Measurements from ENCODE around the gene RDM1.
"Not testable (repeated sequence)": the region's sequence is repeated elsewhere in the genome, so short reads cannot be mapped to it uniquely, and the experiment has no call there.

RDM1 gene

GRCh38 chr17:35906926-35907637, 23.5 kb downstream of the RDM1 start:
- no peaks in the 10 kb centered on the region for H3K27me3 ChIP-seq (ENCODE audit: control insufficient read depth, insufficient read depth, low read length)
- no peak overlapping the region for H3K4me3 ChIP-seq (ENCODE audit: low read length)
- H3K36me3 ChIP-seq (ENCODE audit: control insufficient read depth, insufficient read depth, low read length), result no peaks in the 10 kb centered on the region
- no peaks in the 10 kb centered on the region for H3K9me3 ChIP-seq (ENCODE audit: control insufficient read depth, low read length)
- H3K4me1 ChIP-seq (ENCODE audit: control insufficient read depth, insufficient read depth, low read length), result no peaks in the 10 kb centered on the region
- no peak overlapping the region for H3K9ac ChIP-seq (ENCODE audit: low read length)

- no peaks in the 10 kb centered on the region for H3K36me3 ChIP-seq (ENCODE audit: control insufficient read depth, insufficient read depth, low read length)
- H3K9me3 ChIP-seq (ENCODE audit: control insufficient read depth, low read length), result no peaks in the 10 kb centered on the region
- H3K9ac ChIP-seq (ENCODE audit: low read length), result no peak overlapping the region
- H3K27me3 ChIP-seq (ENCODE audit: control insufficient read depth, insufficient read depth, low read length), result no peaks in the 10 kb centered on the region
- H3K4me3 ChIP-seq (ENCODE audit: low read length), result no peak overlapping the region
- no peaks in the 10 kb centered on the region for H3K4me1 ChIP-seq (ENCODE audit: control insufficient read depth, insufficient read depth, low read length)
Measured at GRCh38 chr17:35906191-35906925, 24.2 kb downstream of the RDM1 start.

GRCh38 chr17:35903451-35903850, 27.1 kb downstream of the RDM1 start:
- H3K36me3 ChIP-seq (ENCODE audit: control insufficient read depth, insufficient read depth, low read length), result no peaks in the 10 kb centered on the region
- H3K4me3 ChIP-seq (ENCODE audit: low read length), result no peak overlapping the region
- no peak overlapping the region for H3K9ac ChIP-seq (ENCODE audit: low read length)
- no peaks in the 10 kb centered on the region for H3K9me3 ChIP-seq (ENCODE audit: control insufficient read depth, low read length)
- no peaks in the 10 kb centered on the region for H3K4me1 ChIP-seq (ENCODE audit: control insufficient read depth, insufficient read depth, low read length)
- H3K27me3 ChIP-seq (ENCODE audit: control insufficient read depth, insufficient read depth, low read length), result no peaks in the 10 kb centered on the region

- Histone ChIP-seq H3K4me1 (ENCODE audit: control insufficient read depth, insufficient read depth, low read length) (no peaks in the 10 kb centered on the region), H3K9me3 (ENCODE audit: control insufficient read depth, low read length) (no peaks in the 10 kb centered on the region), H3K4me3 (ENCODE audit: low read length) (no peak overlapping the region), H3K36me3 (ENCODE audit: control insufficient read depth, insufficient read depth, low read length) (no peaks in the 10 kb centered on the region), H3K9ac (ENCODE audit: low read length) (no peak overlapping the region), H3K27me3 (ENCODE audit: control insufficient read depth, insufficient read depth, low read length) (no peaks in the 10 kb centered on the region)
Measured at GRCh38 chr17:35901631-35902175, 28.9 kb downstream of the RDM1 start.

- Histone ChIP-seq H3K4me3 (ENCODE audit: low read length) (no peak overlapping the region), H3K36me3 (ENCODE audit: control insufficient read depth, insufficient read depth, low read length) (no peaks in the 10 kb centered on the region), H3K27me3 (ENCODE audit: control insufficient read depth, insufficient read depth, low read length) (no peaks in the 10 kb centered on the region), H3K4me1 (ENCODE audit: control insufficient read depth, insufficient read depth, low read length) (no peaks in the 10 kb centered on the region), H3K9me3 (ENCODE audit: control insufficient read depth, low read length) (no peaks in the 10 kb centered on the region), H3K9ac (ENCODE audit: low read length) (no peak overlapping the region)
Measured at GRCh38 chr17:35900708-35901480, 29.7 kb downstream of the RDM1 start.

GRCh38 chr17:35900280-35900679, 30.3 kb downstream of the RDM1 start:
- Histone ChIP-seq H3K9me3 (ENCODE audit: control insufficient read depth, low read length) (no peaks in the 10 kb centered on the region), H3K4me1 (ENCODE audit: control insufficient read depth, insufficient read depth, low read length) (no peaks in the 10 kb centered on the region), H3K27me3 (ENCODE audit: control insufficient read depth, insufficient read depth, low read length) (no peaks in the 10 kb centered on the region), H3K4me3 (ENCODE audit: low read length) (no peak overlapping the region), H3K36me3 (ENCODE audit: control insufficient read depth, insufficient read depth, low read length) (no peaks in the 10 kb centered on the region), H3K9ac (ENCODE audit: low read length) (no peak overlapping the region)

- Histone ChIP-seq H3K9me3 (ENCODE audit: control insufficient read depth, low read length) (no peaks in the 10 kb centered on the region), H3K4me1 (ENCODE audit: control insufficient read depth, insufficient read depth, low read length) (no peaks in the 10 kb centered on the region), H3K9ac (ENCODE audit: low read length) (no peak overlapping the region), H3K36me3 (ENCODE audit: control insufficient read depth, insufficient read depth, low read length) (no peaks in the 10 kb centered on the region), H3K27me3 (ENCODE audit: control insufficient read depth, insufficient read depth, low read length) (no peaks in the 10 kb centered on the region), H3K4me3 (ENCODE audit: low read length) (no peak overlapping the region)
Measured at GRCh38 chr17:35898283-35899070, 32.1 kb downstream of the RDM1 start.

- H3K4me1 ChIP-seq (ENCODE audit: control insufficient read depth, insufficient read depth, low read length); H3K36me3 ChIP-seq (ENCODE audit: control insufficient read depth, insufficient read depth, low read length); H3K9ac ChIP-seq (ENCODE audit: low read length); H3K9me3 ChIP-seq (ENCODE audit: control insufficient read depth, low read length); H3K4me3 ChIP-seq (ENCODE audit: low read length); H3K27me3 ChIP-seq (ENCODE audit: control insufficient read depth, insufficient read depth, low read length): not testable (repeated sequence)
Measured at GRCh38 chr17:35897772-35898171, 32.8 kb downstream of the RDM1 start.

- H3K9ac ChIP-seq (ENCODE audit: low read length), result no peak overlapping the region
- no peaks in the 10 kb centered on the region for H3K9me3 ChIP-seq (ENCODE audit: control insufficient read depth, low read length)
- no peaks in the 10 kb centered on the region for H3K4me1 ChIP-seq (ENCODE audit: control insufficient read depth, insufficient read depth, low read length)
- H3K27me3 ChIP-seq (ENCODE audit: control insufficient read depth, insufficient read depth, low read length), result no peaks in the 10 kb centered on the region
- H3K36me3 ChIP-seq (ENCODE audit: control insufficient read depth, insufficient read depth, low read length), result no peaks in the 10 kb centered on the region
- H3K4me3 ChIP-seq (ENCODE audit: low read length), result no peak overlapping the region
Measured at GRCh38 chr17:35895636-35896587, 34.7 kb downstream of the RDM1 start.

- Histone ChIP-seq H3K4me1 (ENCODE audit: control insufficient read depth, insufficient read depth, low read length) (no peaks in the 10 kb centered on the region), H3K9me3 (ENCODE audit: control insufficient read depth, low read length) (no peaks in the 10 kb centered on the region), H3K4me3 (ENCODE audit: low read length) (no peak overlapping the region), H3K36me3 (ENCODE audit: control insufficient read depth, insufficient read depth, low read length) (no peaks in the 10 kb centered on the region), H3K27me3 (ENCODE audit: control insufficient read depth, insufficient read depth, low read length) (no peaks in the 10 kb centered on the region), H3K9ac (ENCODE audit: low read length) (no peak overlapping the region)
Measured at GRCh38 chr17:35894206-35894605, 36.4 kb downstream of the RDM1 start.

- H3K9me3 ChIP-seq (ENCODE audit: control insufficient read depth, low read length), result no peaks in the 10 kb centered on the region
- no peak overlapping the region for H3K9ac ChIP-seq (ENCODE audit: low read length)
- H3K36me3 ChIP-seq (ENCODE audit: control insufficient read depth, insufficient read depth, low read length), result no peaks in the 10 kb centered on the region
- H3K4me1 ChIP-seq (ENCODE audit: control insufficient read depth, insufficient read depth, low read length), result no peaks in the 10 kb centered on the region
- H3K4me3 ChIP-seq (ENCODE audit: low read length), result no peak overlapping the region
- no peaks in the 10 kb centered on the region for H3K27me3 ChIP-seq (ENCODE audit: control insufficient read depth, insufficient read depth, low read length)
Measured at GRCh38 chr17:35893751-35894150, 36.8 kb downstream of the RDM1 start.

Measured in mucosa of stomach (tissue), 1 donor.